ENCODE data around the gene HIPK4.
A peak's percentile ranks its signal among the peaks of the same experiment; 100 is the strongest.
"Not testable (repeated sequence)": the region's sequence is repeated elsewhere in the genome, so short reads cannot be mapped to it uniquely, and the experiment has no call there.

The HIPK4 gene

GRCh38 chr19:40410030-40410389, 20.0 kb upstream of the HIPK4 start:
- no peak overlapping the region for H3K4me3 Mint-ChIP-seq
- H3K9me3 Mint-ChIP-seq: no peaks in the 10 kb centered on the region
- no peaks in the 10 kb centered on the region for H3K36me3 Mint-ChIP-seq (ENCODE audit: low read depth)
- H3K27me3 Mint-ChIP-seq: no peaks in the 10 kb centered on the region
- peaks cover 5% of the 10 kb centered on the region for H3K4me1 Mint-ChIP-seq (ENCODE audit: low read depth)
- H3K27ac Mint-ChIP-seq: no peak overlapping the region

GRCh38 chr19:40408598-40408925, 18.6 kb upstream of the HIPK4 start:
- not testable (repeated sequence) for H3K27me3 Mint-ChIP-seq; H3K9me3 Mint-ChIP-seq; H3K36me3 Mint-ChIP-seq (ENCODE audit: low read depth); H3K4me1 Mint-ChIP-seq (ENCODE audit: low read depth); H3K27ac Mint-ChIP-seq; H3K4me3 Mint-ChIP-seq

- Mint-ChIP-seq H3K27ac (no peak overlapping the region), H3K36me3 (ENCODE audit: low read depth) (no peaks in the 10 kb centered on the region), H3K4me1 (ENCODE audit: low read depth) (peaks cover 9% of the 10 kb centered on the region), H3K9me3 (no peaks in the 10 kb centered on the region), H3K27me3 (no peaks in the 10 kb centered on the region), H3K4me3 (no peak overlapping the region)
Measured at GRCh38 chr19:40407714-40408597, 18.0 kb upstream of the HIPK4 start.

- peak overlapping the region; percentile 83 for H3K4me3 Mint-ChIP-seq
- no peak overlapping the region for H3K27ac Mint-ChIP-seq
- H3K4me1 Mint-ChIP-seq (ENCODE audit: low read depth): peaks cover 17% of the 10 kb centered on the region
Measured at GRCh38 chr19:40403262-40403984, 13.4 kb upstream of the HIPK4 start.

DNA sequence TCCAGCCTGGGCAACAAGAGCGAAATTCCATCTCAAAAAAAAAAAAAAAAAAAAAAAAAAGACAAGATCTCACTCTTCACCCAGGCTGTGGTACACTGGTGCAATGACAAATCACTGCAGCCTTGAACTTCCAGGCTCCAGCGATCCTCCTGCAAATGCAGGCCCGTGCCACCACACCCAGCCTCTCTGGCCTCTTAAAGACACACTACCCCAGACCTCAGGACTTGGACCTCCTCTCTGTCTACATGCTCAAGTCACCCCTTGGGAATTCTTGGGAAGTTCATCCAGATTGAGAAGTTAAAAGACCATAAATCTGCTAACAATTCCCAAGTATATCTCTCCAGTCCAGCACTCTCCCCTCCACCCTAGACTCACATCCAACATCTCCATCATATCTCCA, 10.6 kb upstream of the HIPK4 start:
- Mint-ChIP-seq H3K27ac (no peak overlapping the region), H3K9me3 (no peaks in the 10 kb centered on the region), H3K36me3 (ENCODE audit: low read depth) (no peaks in the 10 kb centered on the region), H3K4me1 (ENCODE audit: low read depth) (peaks cover 20% of the 10 kb centered on the region), H3K4me3 (no peak overlapping the region), H3K27me3 (peaks cover 4% of the 10 kb centered on the region)

More at GRCh38 chr19:40403262-40403984, 13.4 kb upstream of the HIPK4 start:
- Mint-ChIP-seq H3K36me3 (ENCODE audit: low read depth) (no peaks in the 10 kb centered on the region), H3K9me3 (no peaks in the 10 kb centered on the region), H3K27me3 (peaks cover 4% of the 10 kb centered on the region)

DNA sequence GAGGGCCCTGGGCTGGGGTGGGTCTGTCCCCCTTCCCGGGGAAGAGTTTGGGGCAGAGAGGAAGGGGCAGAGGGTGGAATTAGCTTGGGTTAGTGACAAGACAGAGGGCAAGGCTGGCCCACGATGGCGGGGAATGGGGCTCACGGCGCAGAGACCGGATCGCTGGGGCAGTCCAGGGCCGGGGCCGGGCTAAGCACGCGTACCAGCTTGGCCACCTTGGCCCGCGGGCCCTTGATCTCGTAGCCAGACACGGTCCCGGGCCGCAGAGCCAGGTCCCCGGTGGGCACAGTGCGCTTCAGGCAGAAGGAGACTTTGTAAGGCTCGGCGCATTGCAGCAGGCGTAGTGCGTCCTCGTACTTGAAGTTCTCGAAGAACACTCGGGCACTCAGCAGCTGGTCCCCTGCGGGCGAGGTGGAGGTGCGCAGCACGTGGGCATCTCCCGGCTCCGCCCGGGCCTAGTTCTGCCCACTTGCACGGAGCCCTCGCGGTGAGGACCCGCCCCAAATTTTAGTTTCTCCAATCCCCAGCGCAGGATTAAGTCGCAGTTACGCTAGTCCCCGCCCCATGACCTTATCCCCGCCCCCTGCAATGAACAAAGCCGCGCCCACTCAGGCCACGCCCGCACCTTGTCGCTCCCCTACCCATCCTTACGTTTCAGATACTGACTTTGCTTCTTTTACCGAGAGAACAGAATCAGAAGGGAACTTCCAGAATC, 8.6 kb upstream of the HIPK4 start:
- H3K27ac Mint-ChIP-seq: no peak overlapping the region
- H3K4me3 Mint-ChIP-seq: no peak overlapping the region
- H3K4me1 Mint-ChIP-seq (ENCODE audit: low read depth): peaks cover 18% of the 10 kb centered on the region
- no peaks in the 10 kb centered on the region for H3K36me3 Mint-ChIP-seq (ENCODE audit: low read depth)
- peaks cover 4% of the 10 kb centered on the region for H3K27me3 Mint-ChIP-seq
- H3K9me3 Mint-ChIP-seq: no peaks in the 10 kb centered on the region

DNA sequence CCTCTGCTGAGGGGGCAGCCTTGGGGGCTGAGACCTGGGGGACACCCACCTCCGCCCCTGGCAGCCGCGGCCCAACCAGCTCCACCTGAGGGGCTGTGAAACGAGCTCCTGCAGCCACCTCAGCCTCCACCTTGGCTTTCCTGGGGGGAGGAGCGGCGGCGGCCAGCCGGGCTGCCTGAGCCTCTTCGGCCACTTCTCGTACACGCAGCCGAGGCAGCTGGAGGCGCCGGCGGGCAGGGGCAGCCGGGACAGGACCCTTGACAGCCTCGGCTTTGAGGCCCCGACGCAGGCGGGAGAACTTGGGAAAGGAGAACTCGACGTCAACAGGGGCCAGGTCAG, 7.6 kb upstream of the HIPK4 start:
- Mint-ChIP-seq H3K9me3 (no peaks in the 10 kb centered on the region), H3K4me3 (no peak overlapping the region), H3K4me1 (ENCODE audit: low read depth) (peaks cover 11% of the 10 kb centered on the region), H3K27ac (no peak overlapping the region), H3K36me3 (ENCODE audit: low read depth) (no peaks in the 10 kb centered on the region), H3K27me3 (peaks cover 4% of the 10 kb centered on the region)

- Mint-ChIP-seq H3K36me3 (ENCODE audit: low read depth) (no peaks in the 10 kb centered on the region), H3K4me3 (no peak overlapping the region), H3K27ac (no peak overlapping the region), H3K9me3 (no peaks in the 10 kb centered on the region), H3K4me1 (ENCODE audit: low read depth) (peaks cover 11% of the 10 kb centered on the region), H3K27me3 (peaks cover 4% of the 10 kb centered on the region)
Measured at GRCh38 chr19:40396886-40397567, 7.0 kb upstream of the HIPK4 start.

GRCh38 chr19:40395956-40396355, 6.0 kb upstream of the HIPK4 start:
- H3K4me3 Mint-ChIP-seq: no peak overlapping the region
- peaks cover 11% of the 10 kb centered on the region for H3K4me1 Mint-ChIP-seq (ENCODE audit: low read depth)

DNA sequence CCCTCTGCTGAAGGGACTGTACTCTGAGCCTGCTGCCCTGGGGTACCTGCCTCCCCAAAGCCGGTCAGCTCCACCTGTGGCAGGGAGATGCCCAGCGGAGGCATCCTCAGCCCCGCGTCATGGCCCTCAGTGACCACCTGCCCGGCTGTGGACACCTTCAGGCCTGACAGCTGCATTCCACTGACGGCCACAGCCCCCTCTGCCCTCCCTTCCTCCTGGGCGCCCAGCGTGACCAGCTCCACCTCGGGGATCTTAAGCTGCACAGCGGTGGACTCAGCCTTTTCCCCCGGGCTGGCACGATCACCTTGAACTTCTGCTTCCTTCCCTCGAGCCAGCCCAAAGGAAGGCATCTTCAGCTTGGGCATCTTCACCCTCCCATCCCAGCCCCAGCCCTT, 4.8 kb upstream of the HIPK4 start:
- no peak overlapping the region for H3K27ac Mint-ChIP-seq
- H3K36me3 Mint-ChIP-seq (ENCODE audit: low read depth): no peaks in the 10 kb centered on the region
- H3K4me3 Mint-ChIP-seq: no peak overlapping the region
- no peaks in the 10 kb centered on the region for H3K9me3 Mint-ChIP-seq
- H3K27me3 Mint-ChIP-seq: peaks cover 4% of the 10 kb centered on the region
- H3K4me1 Mint-ChIP-seq (ENCODE audit: low read depth): peaks cover 11% of the 10 kb centered on the region

More at GRCh38 chr19:40395956-40396355, 6.0 kb upstream of the HIPK4 start:
- Mint-ChIP-seq H3K9me3 (no peaks in the 10 kb centered on the region), H3K27ac (no peak overlapping the region), H3K27me3 (peaks cover 4% of the 10 kb centered on the region), H3K36me3 (ENCODE audit: low read depth) (no peaks in the 10 kb centered on the region)

- Mint-ChIP-seq H3K36me3 (ENCODE audit: low read depth) (no peaks in the 10 kb centered on the region), H3K27me3 (peaks cover 1% of the 10 kb centered on the region), H3K9me3 (no peaks in the 10 kb centered on the region), H3K27ac (no peak overlapping the region), H3K4me1 (ENCODE audit: low read depth) (peaks cover 10% of the 10 kb centered on the region), H3K4me3 (no peak overlapping the region)
Measured at GRCh38 chr19:40393894-40394815, 4.2 kb upstream of the HIPK4 start.

DNA sequence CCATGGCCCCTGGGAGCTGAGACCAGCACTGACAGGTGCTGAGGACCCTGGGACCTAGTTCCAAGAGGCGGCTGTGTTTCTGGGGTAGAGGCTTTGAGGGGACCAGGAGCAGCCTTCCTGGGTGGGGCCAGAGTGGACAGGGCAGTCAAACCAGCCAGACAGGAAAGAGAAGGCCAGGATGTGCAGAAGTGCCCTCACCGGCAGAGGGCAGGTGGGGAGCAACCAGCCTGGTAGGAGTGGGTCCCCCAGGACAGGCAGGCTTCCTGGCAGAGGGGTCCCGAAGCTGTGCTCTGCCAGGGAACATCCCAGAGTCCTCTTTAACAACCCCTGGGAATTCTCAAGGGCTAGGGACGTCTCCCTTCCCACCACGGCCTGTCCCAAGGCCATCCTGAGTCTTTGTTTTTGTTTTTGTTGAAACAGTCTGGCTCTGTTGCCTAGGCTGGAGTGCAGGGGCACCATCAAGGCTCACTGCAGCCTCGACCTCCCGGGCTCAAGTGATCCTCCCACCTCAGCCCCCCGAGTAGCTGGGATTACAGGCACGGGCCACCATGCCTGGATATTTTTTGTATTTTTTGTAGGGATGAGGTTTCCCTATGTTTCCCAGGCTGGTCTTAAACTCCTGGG, 3.0 kb upstream of the HIPK4 start:
- no peak overlapping the region for H3K4me3 Mint-ChIP-seq
- H3K4me1 Mint-ChIP-seq (ENCODE audit: low read depth): no peaks in the 10 kb centered on the region
- H3K27ac Mint-ChIP-seq: no peak overlapping the region
- no peaks in the 10 kb centered on the region for H3K9me3 Mint-ChIP-seq
- H3K27me3 Mint-ChIP-seq: no peaks in the 10 kb centered on the region
- H3K36me3 Mint-ChIP-seq (ENCODE audit: low read depth): no peaks in the 10 kb centered on the region

DNA sequence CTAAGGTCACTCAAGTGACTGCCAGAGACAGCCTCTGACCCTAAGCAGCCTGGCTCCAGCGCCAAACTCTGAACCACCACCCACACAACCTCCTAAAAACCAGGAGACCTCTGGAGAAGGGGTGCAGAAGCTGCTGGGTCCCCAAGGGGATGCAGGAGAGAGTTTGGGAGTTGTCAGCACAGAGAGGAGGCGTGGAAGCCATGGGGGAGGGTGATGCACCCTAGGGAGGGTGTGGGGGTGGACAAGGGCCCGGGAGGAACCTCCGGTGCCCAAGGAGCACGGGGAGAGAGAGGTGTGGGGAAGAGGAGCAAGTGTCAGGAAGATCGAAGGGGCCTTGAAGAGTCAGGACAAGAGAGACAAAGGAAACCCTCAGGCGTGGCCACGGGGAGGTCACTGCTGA, 2.1 kb upstream of the HIPK4 start:
- H3K36me3 Mint-ChIP-seq (ENCODE audit: low read depth): no peaks in the 10 kb centered on the region
- no peaks in the 10 kb centered on the region for H3K27me3 Mint-ChIP-seq
- no peaks in the 10 kb centered on the region for H3K9me3 Mint-ChIP-seq
- H3K27ac Mint-ChIP-seq: no peak overlapping the region
- no peak overlapping the region for H3K4me3 Mint-ChIP-seq
- no peaks in the 10 kb centered on the region for H3K4me1 Mint-ChIP-seq (ENCODE audit: low read depth)

Data from stimulated activated naive CD8-positive, alpha-beta T cell treated with anti-CD3 and anti-CD28 coated beads, Interleukin-15, Interleukin-2, amounts not matched to agents 100 ng/mL and 50 ng/mL, for 24 hours (primary cell).